Calu3 (cell line): ENCODE results near the gene TENM4. TPM values are rescaled to one million over a fixed set of nuclear protein-coding genes. Genes with fewer than 3 reads are reported as not detected.

ENCODE experiments used
- BruUV-seq: library from RNA; stranded (reverse); fragments of 400-500 nt; replicated peaks from 2 replicates; lab custom pipeline; 2021; lab: Mats Ljungman, UMichigan
- CTCF ChIA-PET: fragments of 300-600 bp; sonication (Branson Sonifier 250); formaldehyde crosslinking; loops from one replicate; lab custom pipeline; 2022; ENCODE audit warnings: antibody characterized with exemption; lab: Charles Lee
- DNase-seq: peaks from one replicate; pipeline ENCODE4 v3.0.0; 2022
- H3K27ac Mint-ChIP-seq: one replicate; pipeline ENCODE4 v1.8.0; 2022; ENCODE audit warnings: mixed read lengths; ENCODE audit not compliant: unreplicated experiment
- H3K27me3 Mint-ChIP-seq: one replicate; pipeline ENCODE4 v1.8.0; 2022; ENCODE audit warnings: mixed read lengths; ENCODE audit not compliant: unreplicated experiment
- H3K36me3 Mint-ChIP-seq: one replicate; pipeline ENCODE4 v1.8.0; 2022; ENCODE audit warnings: mild to moderate bottlenecking, moderate library complexity, mixed read lengths; ENCODE audit not compliant: insufficient read depth, unreplicated experiment
- H3K4me1 Mint-ChIP-seq: one replicate; pipeline ENCODE4 v1.8.0; 2022; ENCODE audit warnings: mild to moderate bottlenecking, low read depth, mixed read lengths; ENCODE audit not compliant: unreplicated experiment
- H3K4me3 Mint-ChIP-seq: one replicate; pipeline ENCODE4 v1.8.0; 2022; ENCODE audit warnings: mild to moderate bottlenecking, low read depth, moderate library complexity, mixed read lengths; ENCODE audit not compliant: unreplicated experiment
- H3K9me3 Mint-ChIP-seq: one replicate; pipeline ENCODE4 v1.8.0; 2022; ENCODE audit warnings: low read depth, mixed read lengths; ENCODE audit not compliant: unreplicated experiment
- CTCF ChIP-seq: fragments of 200-600 bp; IDR thresholded peaks from one replicate; pipeline ENCODE4 v1.8.0; 2022; ENCODE audit warnings: antibody characterized with exemption; ENCODE audit not compliant: unreplicated experiment
- intact Hi-C: fragments of 100-400 bp; cut with micrococcal nuclease; formaldehyde crosslinking; loops from one replicate; pipeline ENCODE4 v1.10.0; 2022; ENCODE audit not compliant: unreplicated experiment
- total RNA-seq: library from RNA; stranded (reverse); gene quantifications from 2 replicates; pipeline ENCODE4 v1.2.3, GENCODE V29; 2022

The TENM4 gene
- total RNA-seq, 1 experiment from 2014 or later = not detected

DNA sequence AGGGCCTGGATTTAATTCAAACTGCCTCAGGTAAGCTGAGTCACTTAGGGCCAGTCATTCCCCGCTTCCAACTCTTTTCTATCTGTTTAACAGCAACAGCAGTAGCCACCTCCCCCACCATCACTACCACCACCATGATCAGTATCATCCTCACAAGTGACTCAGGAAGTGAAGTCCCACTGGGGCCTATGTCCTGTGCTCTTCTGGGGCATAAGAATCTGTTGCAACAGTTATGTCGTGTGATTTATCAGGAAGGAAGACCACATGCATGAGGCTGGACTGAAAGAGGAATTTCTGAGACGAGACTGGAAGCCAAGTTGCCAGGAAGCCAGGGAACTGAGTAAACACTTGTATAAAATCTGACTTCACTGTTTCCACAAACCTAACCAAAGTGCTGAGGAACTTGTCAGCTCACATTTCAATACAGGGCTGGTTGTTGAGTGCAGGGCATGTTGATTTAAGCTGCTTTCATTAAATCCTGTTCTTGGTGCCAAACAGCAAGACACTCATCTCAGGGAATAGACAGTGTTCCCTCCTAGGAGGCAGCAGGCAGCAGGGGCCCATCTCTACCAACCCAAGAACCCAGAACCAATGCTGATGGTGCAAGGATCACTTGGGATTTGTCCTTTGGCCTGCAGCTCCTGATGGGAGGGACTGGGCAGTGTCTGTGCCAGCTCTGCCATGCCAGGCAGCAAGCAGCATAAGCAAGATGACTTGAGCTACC is 639.5 kb downstream of the TENM4 start:
- Mint-ChIP-seq H3K9me3 (no peaks in the 10 kb centered on the region), H3K27me3 (peaks cover 25% of the 10 kb centered on the region), H3K4me1 (peaks cover 13% of the 10 kb centered on the region), H3K4me3 (no peak overlapping the region), H3K27ac (no peak overlapping the region), H3K36me3 (no peaks in the 10 kb centered on the region)
- TF ChIP-seq CTCF = no peak
- BruUV-seq = no TSS peak
- intact Hi-C loops = no loop called here
- CTCF ChIA-PET = interaction anchor here (0.7 to 7.3 kb wide), 5 partner anchors 42 to 159 kb away, joined by 3 to 39 read pairs (median 3); no protein-coding TSS in a partner anchor
- DNase-seq = no peak

GRCh38 chr11:78800756-78801155 is 640.1 kb downstream of the TENM4 start:
- Mint-ChIP-seq H3K4me3 (no peak overlapping the region), H3K27me3 (peaks cover 28% of the 10 kb centered on the region)

GRCh38 chr11:78800096-78800690 is 640.6 kb downstream of the TENM4 start:
- no peak for DNase-seq
- Mint-ChIP-seq H3K27me3 (peaks cover 33% of the 10 kb centered on the region), H3K36me3 (no peaks in the 10 kb centered on the region), H3K4me1 (peaks cover 13% of the 10 kb centered on the region), H3K27ac (no peak overlapping the region), H3K9me3 (no peaks in the 10 kb centered on the region), H3K4me3 (no peak overlapping the region)
- CTCF ChIA-PET = interaction anchor here (7.3 kb wide), 1 partner anchor 160 kb away, joined by 39 read pairs; no protein-coding TSS in a partner anchor
- no peak for TF ChIP-seq CTCF
- no TSS peak for BruUV-seq
- intact Hi-C loops = no loop called here

More at GRCh38 chr11:78800756-78801155, 640.1 kb downstream of the TENM4 start:
- BruUV-seq = no TSS peak
- Mint-ChIP-seq H3K9me3 (no peaks in the 10 kb centered on the region), H3K27ac (no peak overlapping the region), H3K36me3 (no peaks in the 10 kb centered on the region), H3K4me1 (peaks cover 13% of the 10 kb centered on the region)
- intact Hi-C loops = no loop called here
- no peak for TF ChIP-seq CTCF
- CTCF ChIA-PET = interaction anchor here (0.7 to 7.3 kb wide), 3 partner anchors 45 to 160 kb away, joined by 3 to 39 read pairs (median 3); no protein-coding TSS in a partner anchor
- DNase-seq = no peak

GRCh38 chr11:78798663-78799062 is 642.2 kb downstream of the TENM4 start:
- Mint-ChIP-seq H3K27me3 (peaks cover 48% of the 10 kb centered on the region), H3K4me1 (peaks cover 13% of the 10 kb centered on the region), H3K4me3 (no peak overlapping the region), H3K36me3 (no peaks in the 10 kb centered on the region), H3K9me3 (no peaks in the 10 kb centered on the region), H3K27ac (no peak overlapping the region)
- TF ChIP-seq CTCF = peak; percentile 83
- CTCF ChIA-PET = interaction anchor here (0.6 to 7.3 kb wide), 3 partner anchors 69 to 162 kb away, joined by 3 to 39 read pairs (median 14); no protein-coding TSS in a partner anchor
- DNase-seq = peak; percentile 81
- no TSS peak for BruUV-seq
- intact Hi-C loops = loop anchor here (1.0 kb wide), 1 partner anchor 163 kb away; no protein-coding TSS in a partner anchor
